Measurements from ENCODE around the gene USP44.

DNA sequence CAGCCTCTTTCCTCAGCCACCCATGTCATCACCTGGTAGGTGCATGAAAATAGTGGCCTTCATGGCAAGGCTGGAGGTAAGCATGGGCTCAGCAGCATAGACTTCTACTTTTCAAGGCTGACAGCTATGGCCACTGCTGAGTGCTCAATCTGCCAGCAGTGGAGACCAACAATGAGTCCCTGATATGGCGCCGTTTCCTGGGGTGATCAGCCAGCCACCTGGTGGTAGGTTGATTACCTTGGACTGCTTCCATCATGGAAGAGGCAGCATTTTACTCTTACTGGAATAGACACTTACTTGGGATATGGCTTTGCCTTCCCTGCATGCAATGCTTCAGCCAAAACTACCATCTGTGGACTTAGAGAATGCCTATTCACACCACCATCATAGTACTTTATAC lies 39.5 kb upstream of the USP44 start:
- TF ChIP-seq, protein P1, sequence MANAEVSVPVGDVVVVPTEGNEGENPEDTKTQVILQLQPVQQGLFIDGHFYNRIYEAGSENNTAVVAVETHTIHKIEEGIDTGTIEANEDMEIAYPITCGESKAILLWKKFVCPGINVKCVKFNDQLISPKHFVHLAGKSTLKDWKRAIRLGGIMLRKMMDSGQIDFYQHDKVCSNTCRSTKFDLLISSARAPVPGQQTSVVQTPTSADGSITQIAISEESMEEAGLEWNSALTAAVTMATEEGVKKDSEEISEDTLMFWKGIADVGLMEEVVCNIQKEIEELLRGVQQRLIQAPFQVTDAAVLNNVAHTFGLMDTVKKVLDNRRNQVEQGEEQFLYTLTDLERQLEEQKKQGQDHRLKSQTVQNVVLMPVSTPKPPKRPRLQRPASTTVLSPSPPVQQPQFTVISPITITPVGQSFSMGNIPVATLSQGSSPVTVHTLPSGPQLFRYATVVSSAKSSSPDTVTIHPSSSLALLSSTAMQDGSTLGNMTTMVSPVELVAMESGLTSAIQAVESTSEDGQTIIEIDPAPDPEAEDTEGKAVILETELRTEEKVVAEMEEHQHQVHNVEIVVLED (CRISPR knock-in tag; IDR thresholded peaks at IDR 0.05; ENCODE audit: borderline replicate concordance), result no peak
- TF ChIP-seq ZNF274 (CRISPR knock-in tag; IDR thresholded peaks at IDR 0.05) (no peak), NR2C2 (CRISPR knock-in tag; IDR thresholded peaks at IDR 0.05; ENCODE audit: borderline replicate concordance) (no peak)

Data from HepG2 (cell line).